Parathyroid adenoma (tissue), 2 donors: ENCODE data around the gene LRCH1.

Experiments
- H2AFZ ChIP-seq: fragments of 300-600 bp; sonication (generic); one replicate; pipeline ENCODE4 v1.7.0; 2017; ENCODE audit warnings: antibody characterized with exemption, mild to moderate bottlenecking
- H3K27ac ChIP-seq: fragments of 300-600 bp; sonication (generic); one replicate; pipeline ENCODE4 v1.7.0; 2017
- H3K27me3 ChIP-seq: fragments of 300-600 bp; sonication (generic); one replicate; pipeline ENCODE4 v1.7.0; 2017; ENCODE audit warnings: low read length; ENCODE audit not compliant: control insufficient read depth, insufficient read depth
- H3K36me3 ChIP-seq: fragments of 300-600 bp; sonication (generic); one replicate; pipeline ENCODE4 v1.7.0; 2017; ENCODE audit warnings: low read length; ENCODE audit not compliant: control insufficient read depth, insufficient read depth
- H3K4me1 ChIP-seq: fragments of 300-600 bp; sonication (generic); one replicate; pipeline ENCODE4 v1.7.0; 2017; ENCODE audit warnings: control low read depth
- H3K4me2 ChIP-seq: fragments of 300-600 bp; sonication (generic); one replicate; pipeline ENCODE4 v1.7.0; 2017; ENCODE audit warnings: low read length
- H3K4me3 ChIP-seq: fragments of 300-600 bp; sonication (generic); one replicate; pipeline ENCODE4 v1.7.0; 2017; ENCODE audit warnings: low read depth, low read length
- H3K79me2 ChIP-seq: fragments of 300-600 bp; sonication (generic); one replicate; pipeline ENCODE4 v1.7.0; 2017; ENCODE audit warnings: control low read depth
- H3K9ac ChIP-seq: fragments of 300-600 bp; sonication (generic); one replicate; pipeline ENCODE4 v1.7.0; 2017; ENCODE audit warnings: mild to moderate bottlenecking
- H3K9me3 ChIP-seq: fragments of 300-600 bp; sonication (generic); one replicate; pipeline ENCODE4 v1.7.0; 2017; ENCODE audit warnings: low read length; ENCODE audit not compliant: control insufficient read depth
- TF ChIP-seq, protein P1 (sequence below): fragments of 300-600 bp; sonication (generic); IDR thresholded peaks from one replicate; pipeline ENCODE4 v1.7.0; 2017; ENCODE audit warnings: antibody characterized with exemption, mild to moderate bottlenecking
- donor health status: primary hyperparathyroidism.

LRCH1 gene

DNA sequence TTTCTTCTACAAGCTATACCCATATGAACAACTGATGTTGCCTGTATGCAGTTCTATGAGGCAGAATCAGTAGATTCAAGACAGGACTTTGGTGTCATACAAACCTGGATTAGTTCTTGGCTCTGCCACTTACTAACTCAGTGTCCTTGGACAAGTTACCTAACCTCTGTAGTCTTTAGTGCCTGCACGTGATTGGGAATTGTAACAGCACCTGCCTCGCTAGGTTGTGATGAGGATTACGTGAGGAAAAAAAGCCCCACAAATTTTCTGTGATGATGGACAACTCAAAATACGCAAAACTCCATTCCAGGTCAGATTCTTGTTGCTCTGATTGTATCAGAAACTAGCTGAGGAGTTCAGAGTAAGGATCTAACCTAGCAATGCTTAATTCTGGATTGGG, 89.3 kb downstream of the LRCH1 start:
- no peak overlapping the region for H3K27ac ChIP-seq
- H3K36me3 ChIP-seq: no peaks in the 10 kb centered on the region
- peaks cover 15% of the 10 kb centered on the region for H3K4me1 ChIP-seq
- H3K4me2 ChIP-seq: no peak overlapping the region
- TF ChIP-seq, protein P1, sequence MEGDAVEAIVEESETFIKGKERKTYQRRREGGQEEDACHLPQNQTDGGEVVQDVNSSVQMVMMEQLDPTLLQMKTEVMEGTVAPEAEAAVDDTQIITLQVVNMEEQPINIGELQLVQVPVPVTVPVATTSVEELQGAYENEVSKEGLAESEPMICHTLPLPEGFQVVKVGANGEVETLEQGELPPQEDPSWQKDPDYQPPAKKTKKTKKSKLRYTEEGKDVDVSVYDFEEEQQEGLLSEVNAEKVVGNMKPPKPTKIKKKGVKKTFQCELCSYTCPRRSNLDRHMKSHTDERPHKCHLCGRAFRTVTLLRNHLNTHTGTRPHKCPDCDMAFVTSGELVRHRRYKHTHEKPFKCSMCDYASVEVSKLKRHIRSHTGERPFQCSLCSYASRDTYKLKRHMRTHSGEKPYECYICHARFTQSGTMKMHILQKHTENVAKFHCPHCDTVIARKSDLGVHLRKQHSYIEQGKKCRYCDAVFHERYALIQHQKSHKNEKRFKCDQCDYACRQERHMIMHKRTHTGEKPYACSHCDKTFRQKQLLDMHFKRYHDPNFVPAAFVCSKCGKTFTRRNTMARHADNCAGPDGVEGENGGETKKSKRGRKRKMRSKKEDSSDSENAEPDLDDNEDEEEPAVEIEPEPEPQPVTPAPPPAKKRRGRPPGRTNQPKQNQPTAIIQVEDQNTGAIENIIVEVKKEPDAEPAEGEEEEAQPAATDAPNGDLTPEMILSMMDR: no peak
- no peak overlapping the region for H3K4me3 ChIP-seq
- H3K9ac ChIP-seq: no peak overlapping the region
- no peaks in the 10 kb centered on the region for H3K9me3 ChIP-seq
- H2AFZ ChIP-seq: no peak overlapping the region
- peaks cover 2% of the 10 kb centered on the region for H3K79me2 ChIP-seq
- H3K27me3 ChIP-seq: no peaks in the 10 kb centered on the region

DNA sequence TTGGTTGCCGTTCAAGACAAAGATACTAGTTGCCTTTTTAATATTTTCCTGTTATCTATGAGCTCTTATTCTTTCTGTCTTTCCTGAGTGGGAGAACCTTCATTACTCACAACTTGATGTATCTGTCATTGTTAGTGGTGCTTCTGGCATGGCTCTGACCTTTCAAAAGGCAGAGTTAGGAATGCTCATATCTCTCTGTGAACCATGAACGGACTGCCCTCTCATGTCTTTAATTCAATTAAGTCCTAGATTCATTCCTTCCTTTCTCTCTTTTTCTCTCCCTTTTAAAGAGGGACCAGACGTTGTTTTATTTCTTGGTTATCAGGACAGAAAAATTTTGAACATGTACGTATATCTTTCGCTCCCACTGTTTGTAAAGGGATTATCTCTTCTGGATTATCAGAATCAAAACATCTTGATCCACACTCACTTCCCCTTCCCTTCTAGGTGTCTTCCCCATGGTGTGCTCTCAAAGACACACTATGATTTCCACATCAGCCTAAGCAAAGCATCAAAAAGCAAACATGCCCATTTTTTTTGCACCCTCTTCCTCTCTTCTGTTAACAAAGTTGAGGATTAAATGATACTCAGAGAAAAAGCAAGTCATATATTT, 90.3 kb downstream of the LRCH1 start:
- no peaks in the 10 kb centered on the region for H3K9me3 ChIP-seq
- H3K4me2 ChIP-seq: no peak overlapping the region
- H3K27me3 ChIP-seq: no peaks in the 10 kb centered on the region
- no peak overlapping the region for H3K4me3 ChIP-seq
- TF ChIP-seq, protein P1: no peak
- H3K4me1 ChIP-seq: peaks cover 15% of the 10 kb centered on the region
- H3K27ac ChIP-seq: no peak overlapping the region
- no peaks in the 10 kb centered on the region for H3K36me3 ChIP-seq
- no peak overlapping the region for H3K9ac ChIP-seq
- peaks cover 3% of the 10 kb centered on the region for H3K79me2 ChIP-seq
- no peak overlapping the region for H2AFZ ChIP-seq

DNA sequence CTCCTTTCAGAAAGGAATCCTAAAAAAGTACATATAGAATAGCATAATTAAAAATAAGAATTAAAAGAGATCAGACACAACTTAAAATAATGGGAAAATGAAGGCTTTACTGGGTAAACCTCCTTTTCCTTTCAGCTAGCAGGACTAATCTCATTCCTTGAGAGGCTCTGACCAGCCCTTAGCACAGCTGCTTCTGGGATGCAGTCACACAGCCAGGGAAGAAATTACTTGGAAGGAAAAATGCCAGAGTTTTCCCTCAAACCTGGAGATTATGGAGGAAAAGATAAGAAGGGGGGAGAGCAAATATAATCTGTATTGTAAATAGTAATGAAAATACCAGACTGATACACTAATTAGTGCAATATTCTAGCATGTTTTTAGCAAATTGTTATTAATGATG, 91.8 kb downstream of the LRCH1 start:
- H3K9me3 ChIP-seq: no peaks in the 10 kb centered on the region
- H3K4me2 ChIP-seq: no peak overlapping the region
- no peak overlapping the region for H3K9ac ChIP-seq
- H3K4me3 ChIP-seq: no peak overlapping the region
- TF ChIP-seq, protein P1: no peak
- H3K27me3 ChIP-seq: no peaks in the 10 kb centered on the region
- peaks cover 3% of the 10 kb centered on the region for H3K4me1 ChIP-seq
- H3K79me2 ChIP-seq: peaks cover 3% of the 10 kb centered on the region
- H3K36me3 ChIP-seq: no peaks in the 10 kb centered on the region
- H3K27ac ChIP-seq: no peak overlapping the region
- H2AFZ ChIP-seq: no peak overlapping the region

- no peaks in the 10 kb centered on the region for H3K4me1 ChIP-seq
Observed at GRCh38 chr13:46647512-46648065, 94.6 kb downstream of the LRCH1 start.

More at GRCh38 chr13:46647512-46648065, 94.6 kb downstream of the LRCH1 start:
- no peak overlapping the region for H3K4me2 ChIP-seq
- H3K27me3 ChIP-seq: no peaks in the 10 kb centered on the region
- TF ChIP-seq, protein P1: no peak
- H3K4me3 ChIP-seq: no peak overlapping the region
- no peak overlapping the region for H3K27ac ChIP-seq
- H3K79me2 ChIP-seq: peaks cover 3% of the 10 kb centered on the region
- no peak overlapping the region for H2AFZ ChIP-seq
- no peaks in the 10 kb centered on the region for H3K36me3 ChIP-seq
- H3K9ac ChIP-seq: no peak overlapping the region
- no peaks in the 10 kb centered on the region for H3K9me3 ChIP-seq
